A549 treated with DMSO at 1 μM for 4 hours (cell line): ENCODE data around the gene IFT80. TPM values are rescaled to one million over a fixed set of nuclear protein-coding genes. Genes with fewer than 3 reads are reported as not detected.

ENCODE experiments used
- total RNA-seq: library from RNA; stranded (reverse); fragments of 200-300 nt; extraction: Qiagen RNA extraction; gene quantifications from 5 replicates; pipeline ENCODE4 v1.2.3, GENCODE V29; 2022; ENCODE audit warnings: low read depth

The IFT80 gene
- total RNA-seq, result 11.3 to 18.0 TPM (median 13.9 TPM) in 5 replicates

GRCh38 chr3:160399125-160400029, at the start of gene IFT80, which contains the start of gene SMC4:
Gene IFT80 (minus strand): TSS chr3:160399225. CDS start chr3:160384600, 14,625 bp downstream.
Gene SMC4 (plus strand): TSS chr3:160399650. CDS start chr3:160400827, 1,177 bp downstream.

DNA sequence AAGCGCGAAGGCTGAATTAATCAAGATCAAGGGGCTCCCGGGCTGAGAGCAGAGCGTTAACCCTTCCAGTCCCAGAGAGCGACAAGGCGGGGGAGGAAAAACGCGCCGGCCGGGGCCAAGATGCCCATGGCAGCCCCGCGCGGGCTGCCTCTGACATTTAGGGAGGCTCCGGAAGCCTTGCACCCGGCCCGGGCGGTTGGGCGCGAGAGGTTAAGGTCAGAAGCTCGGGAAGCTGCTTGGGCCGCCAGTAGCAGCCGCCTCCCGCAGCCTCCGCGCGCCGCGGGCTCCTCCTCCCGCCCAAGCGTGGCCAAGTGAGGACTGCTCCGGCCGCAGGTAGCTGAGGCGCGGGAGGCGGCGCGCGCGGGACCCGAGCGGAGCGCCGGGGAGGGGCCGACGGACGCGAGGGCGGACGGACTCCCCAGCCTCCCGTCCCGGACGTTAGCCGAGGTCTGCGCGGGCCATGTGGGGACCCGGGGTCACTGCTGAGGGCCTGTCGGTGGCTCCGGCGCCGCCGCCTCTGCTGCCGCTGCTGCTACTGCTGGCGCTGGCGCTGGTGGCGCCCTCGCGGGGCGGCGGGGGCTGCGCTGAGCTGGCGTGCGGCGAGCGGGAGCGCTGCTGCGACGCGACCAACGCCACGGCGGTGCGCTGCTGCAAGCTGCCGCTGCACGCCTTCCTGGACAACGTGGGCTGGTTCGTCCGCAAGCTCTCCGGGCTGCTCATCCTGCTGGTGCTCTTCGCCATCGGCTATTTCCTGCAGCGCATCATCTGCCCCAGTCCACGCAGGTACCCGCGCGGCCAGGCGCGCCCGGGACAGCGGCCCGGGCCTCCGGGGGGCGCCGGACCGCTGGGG, 173.6 kb downstream of the IFT80 start, which contains the start of gene C3orf80:
TSS of gene C3orf80 (plus strand) at position 247 of the 850 bp plus-strand sequence. CDS start at position 461, 214 bp downstream.

Other genes with a start within 250 kb of the IFT80 start
- gene C3orf80, start 173.8 kb downstream of the IFT80 start, total RNA-seq, result 1.8 to 2.7 TPM (median 1.9 TPM) in 5 replicates
- gene SMC4, start 425 bp upstream of the IFT80 start, total RNA-seq, result 84.7 to 118 TPM (median 105 TPM) in 5 replicates
- 8.9 to 13.9 TPM (median 12.4 TPM) in 5 replicates for gene TRIM59, start 50.6 kb upstream of the IFT80 start, total RNA-seq
- 27.5 to 39.4 TPM (median 35.1 TPM) in 5 replicates for gene KPNA4, start 166.3 kb upstream of the IFT80 start, total RNA-seq